Neural crest cell (in vitro differentiated cells): ENCODE measurements around the gene UGT1A5. TPM values are rescaled to one million over a fixed set of nuclear protein-coding genes. Genes with fewer than 3 reads are reported as not detected.

Experiments
- DNase-seq: peaks from one replicate; pipeline ENCODE4 v3.0.0; 2021; ENCODE audit warnings: low read depth, mixed read lengths, low spot score
- H3K27ac Mint-ChIP-seq: one replicate; pipeline ENCODE4 v1.8.0; 2021; ENCODE audit warnings: mild to moderate bottlenecking, mixed read lengths; ENCODE audit not compliant: unreplicated experiment
- H3K27me3 Mint-ChIP-seq: 2 replicates; pipeline ENCODE4 v1.8.0; 2021; ENCODE audit warnings: low read depth, mild to moderate bottlenecking, mixed read lengths
- H3K36me3 Mint-ChIP-seq: 2 replicates; pipeline ENCODE4 v1.8.0; 2021; ENCODE audit warnings: low read depth, mild to moderate bottlenecking, mixed read lengths
- H3K4me1 Mint-ChIP-seq: 2 replicates; pipeline ENCODE4 v1.8.0; 2021; ENCODE audit warnings: mixed read lengths
- H3K4me3 Mint-ChIP-seq: one replicate; pipeline ENCODE4 v1.8.0; 2021; ENCODE audit warnings: mild to moderate bottlenecking, mixed read lengths
- H3K9me3 Mint-ChIP-seq: 2 replicates; pipeline ENCODE4 v1.8.0; 2021; ENCODE audit warnings: mixed read lengths
- total RNA-seq: library from RNA; stranded (reverse); gene quantifications from 2 replicates; pipeline ENCODE4 v1.2.1, GENCODE V29; 2021
- TF ChIP-seq, protein P1 (sequence below): fragments of 200-600 bp; sonication (generic); conservative IDR thresholded peaks from 2 replicates; pipeline ENCODE4 v1.5.0; 2021; ENCODE audit warnings: antibody characterized with exemption, mild to moderate bottlenecking

The UGT1A5 gene
- total RNA-seq, 1 donor from 2014 or later: not detected

DNA sequence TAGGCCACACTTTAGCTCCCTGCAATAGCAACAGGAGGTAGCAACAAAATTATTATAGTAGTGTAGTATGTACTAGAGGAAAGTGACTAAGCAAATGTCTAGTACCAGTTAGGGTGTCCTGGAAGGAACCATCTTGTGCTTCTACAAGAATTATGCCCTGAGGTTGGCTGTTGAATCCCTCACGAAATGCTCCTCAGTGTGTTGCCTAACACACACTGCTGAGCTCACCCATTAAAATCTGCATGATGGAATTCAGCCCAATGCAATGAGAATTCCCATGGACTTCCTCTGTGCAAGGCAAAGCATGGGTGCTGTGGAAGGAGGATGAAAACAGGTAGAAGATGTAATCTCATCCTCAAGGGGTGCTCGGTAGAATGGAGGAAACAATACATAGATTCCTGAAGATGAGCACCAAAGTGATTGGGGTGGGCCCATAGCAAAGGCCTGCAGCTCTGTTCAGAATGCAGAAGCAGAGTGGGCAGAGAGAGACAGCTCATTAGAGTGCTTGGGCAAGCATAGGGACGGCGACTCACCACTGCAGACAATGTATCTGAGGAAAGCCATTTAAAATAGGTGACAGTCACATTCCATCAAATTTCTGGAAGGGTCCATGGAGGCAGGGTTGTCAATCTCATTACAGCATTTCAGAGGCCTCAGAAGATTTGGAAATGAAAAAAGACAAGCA, 32.2 kb upstream of the UGT1A5 start:
- TF ChIP-seq, protein P1, sequence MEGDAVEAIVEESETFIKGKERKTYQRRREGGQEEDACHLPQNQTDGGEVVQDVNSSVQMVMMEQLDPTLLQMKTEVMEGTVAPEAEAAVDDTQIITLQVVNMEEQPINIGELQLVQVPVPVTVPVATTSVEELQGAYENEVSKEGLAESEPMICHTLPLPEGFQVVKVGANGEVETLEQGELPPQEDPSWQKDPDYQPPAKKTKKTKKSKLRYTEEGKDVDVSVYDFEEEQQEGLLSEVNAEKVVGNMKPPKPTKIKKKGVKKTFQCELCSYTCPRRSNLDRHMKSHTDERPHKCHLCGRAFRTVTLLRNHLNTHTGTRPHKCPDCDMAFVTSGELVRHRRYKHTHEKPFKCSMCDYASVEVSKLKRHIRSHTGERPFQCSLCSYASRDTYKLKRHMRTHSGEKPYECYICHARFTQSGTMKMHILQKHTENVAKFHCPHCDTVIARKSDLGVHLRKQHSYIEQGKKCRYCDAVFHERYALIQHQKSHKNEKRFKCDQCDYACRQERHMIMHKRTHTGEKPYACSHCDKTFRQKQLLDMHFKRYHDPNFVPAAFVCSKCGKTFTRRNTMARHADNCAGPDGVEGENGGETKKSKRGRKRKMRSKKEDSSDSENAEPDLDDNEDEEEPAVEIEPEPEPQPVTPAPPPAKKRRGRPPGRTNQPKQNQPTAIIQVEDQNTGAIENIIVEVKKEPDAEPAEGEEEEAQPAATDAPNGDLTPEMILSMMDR: no peak
- Mint-ChIP-seq H3K36me3 (no peaks in the 10 kb centered on the region), H3K27me3 (peaks cover 5% of the 10 kb centered on the region), H3K4me3 (no peak overlapping the region), H3K9me3 (peaks cover 4% of the 10 kb centered on the region), H3K4me1 (no peaks in the 10 kb centered on the region), H3K27ac (no peak overlapping the region)
- no peak for DNase-seq

DNA sequence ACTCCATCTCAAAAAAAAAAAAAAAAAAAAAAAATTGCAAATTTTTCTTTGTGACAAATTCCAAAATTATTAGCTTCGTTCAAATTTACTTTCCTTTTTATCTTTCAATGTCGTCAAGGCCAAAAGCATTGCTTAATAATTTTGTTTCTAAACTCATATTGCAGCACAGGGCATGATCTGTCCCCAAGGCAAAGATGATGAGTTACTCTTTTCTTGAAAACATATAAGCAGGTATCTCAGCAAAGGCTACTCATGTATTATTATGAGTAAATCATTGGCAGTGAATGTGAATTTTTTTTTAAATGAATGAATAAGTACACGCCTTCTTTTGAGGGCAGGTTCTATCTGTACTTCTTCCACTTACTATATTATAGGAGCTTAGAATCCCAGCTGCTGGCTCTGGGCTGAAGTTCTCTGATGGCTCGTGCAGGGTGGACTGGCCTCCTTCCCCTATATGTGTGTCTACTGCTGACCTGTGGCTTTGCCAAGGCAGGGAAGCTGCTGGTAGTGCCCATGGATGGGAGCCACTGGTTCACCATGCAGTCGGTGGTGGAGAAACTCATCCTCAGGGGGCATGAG, 31.1 kb upstream of the UGT1A5 start, which contains the start of gene UGT1A7:
Gene UGT1A7, plus strand, starts transcription at position 381 of the 579 bp plus-strand sequence. Its CDS starts 37 bp downstream, at position 418.
- no peak for DNase-seq
- Mint-ChIP-seq H3K27ac (no peak within 1 kb of the TSS), H3K9me3 (no peaks in the 10 kb centered on the region), H3K4me3 (no peak within 1 kb of the TSS), H3K27me3 (peaks cover 5% of the 10 kb centered on the region), H3K36me3 (no peaks in the 10 kb centered on the region), H3K4me1 (no peaks in the 10 kb centered on the region)
- TF ChIP-seq, protein P1: no peak

DNA sequence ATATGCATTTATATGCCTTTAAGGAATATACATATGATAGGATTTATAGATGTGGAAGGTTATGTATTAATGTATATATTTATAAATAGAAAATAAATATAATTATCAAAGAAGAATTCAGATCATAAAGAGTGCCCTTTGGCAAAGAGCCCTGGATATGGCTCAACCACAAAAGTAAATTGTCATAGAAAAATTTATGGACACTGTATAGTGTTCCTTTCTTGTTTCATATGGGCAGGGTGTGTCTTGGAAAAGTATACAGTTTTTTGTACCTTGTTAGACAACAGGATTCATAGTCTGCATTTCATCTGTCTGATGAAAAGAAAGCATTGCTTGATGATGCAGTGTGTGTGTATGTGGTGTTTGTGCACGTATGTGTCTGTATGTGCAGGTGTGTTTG, 28.1 kb upstream of the UGT1A5 start:
- no peaks in the 10 kb centered on the region for H3K4me1 Mint-ChIP-seq
- H3K27ac Mint-ChIP-seq: no peak overlapping the region
- no peaks in the 10 kb centered on the region for H3K36me3 Mint-ChIP-seq
- H3K9me3 Mint-ChIP-seq: no peaks in the 10 kb centered on the region
- H3K27me3 Mint-ChIP-seq: peaks cover 3% of the 10 kb centered on the region
- H3K4me3 Mint-ChIP-seq: no peak overlapping the region
- TF ChIP-seq, protein P1: no peak
- no peak for DNase-seq

DNA sequence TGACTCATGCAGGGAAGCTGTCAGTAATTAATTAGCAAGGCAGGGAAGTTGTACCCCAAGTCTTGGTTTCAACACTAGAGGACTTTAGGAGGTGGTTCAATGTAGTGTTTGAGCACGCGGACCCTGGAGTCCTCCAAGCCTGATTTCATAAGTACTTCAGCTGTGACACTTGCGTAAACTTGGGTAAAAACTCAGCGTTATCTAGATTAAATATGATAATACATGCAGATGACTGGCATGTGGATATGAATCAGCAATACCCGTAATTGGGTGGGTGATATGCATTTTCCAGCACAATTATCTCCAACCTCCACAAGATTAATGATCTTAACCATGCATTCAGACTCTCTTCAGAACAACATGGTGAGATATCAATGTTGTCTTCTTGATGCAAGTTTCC, 25.8 kb upstream of the UGT1A5 start:
- H3K4me3 Mint-ChIP-seq: no peak overlapping the region
- no peaks in the 10 kb centered on the region for H3K9me3 Mint-ChIP-seq
- TF ChIP-seq, protein P1: no peak
- H3K36me3 Mint-ChIP-seq: no peaks in the 10 kb centered on the region
- no peaks in the 10 kb centered on the region for H3K4me1 Mint-ChIP-seq
- no peak overlapping the region for H3K27ac Mint-ChIP-seq
- H3K27me3 Mint-ChIP-seq: peaks cover 2% of the 10 kb centered on the region
- DNase-seq: no peak

DNA sequence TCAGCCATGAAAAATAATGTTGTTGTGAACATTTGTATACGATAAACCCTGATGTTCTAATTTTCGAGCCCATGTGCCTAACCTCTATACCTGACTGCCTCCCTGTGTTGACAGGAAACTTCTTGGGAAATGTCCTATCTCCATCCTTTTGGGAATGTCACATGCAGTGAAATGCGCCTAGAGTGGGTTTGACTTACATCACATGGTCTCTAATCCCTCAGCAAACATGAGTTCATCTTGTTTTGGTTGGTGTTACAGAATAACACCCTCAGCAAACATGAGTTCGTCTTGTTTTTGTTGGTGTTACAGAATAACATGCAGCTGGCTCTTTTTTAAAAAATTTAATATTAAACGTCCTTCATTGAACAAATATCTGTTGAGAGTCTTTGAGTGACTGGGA, 24.4 kb upstream of the UGT1A5 start:
- Mint-ChIP-seq H3K27ac (no peak overlapping the region), H3K4me1 (no peaks in the 10 kb centered on the region), H3K27me3 (no peaks in the 10 kb centered on the region), H3K9me3 (no peaks in the 10 kb centered on the region), H3K4me3 (no peak overlapping the region), H3K36me3 (no peaks in the 10 kb centered on the region)
- DNase-seq: no peak
- TF ChIP-seq, protein P1: no peak
